HEK293 (cell line): ENCODE data around the gene DDAH1.

Source experiments
- CTCF ChIA-PET: fragments of 350-600 bp; formaldehyde crosslinking; extraction: SDS; loops from one replicate; lab custom pipeline; 2021; ENCODE audit warnings: antibody characterized with exemption; lab: Yijun Ruan, JAX
- POLR2A ChIA-PET: fragments of 300-600 bp; formaldehyde crosslinking; extraction: SDS; loops from one replicate; lab custom pipeline; 2020; ENCODE audit warnings: antibody characterized with exemption, inconsistent platforms; lab: Yijun Ruan, JAX
- H3K27ac ChIP-seq: fragments of 200-500 bp; sonication (Bioruptor generic); 2 replicates; pipeline ENCODE4 v1.5.1; 2014; ENCODE audit warnings: low read depth, low read length, control low read depth, inconsistent platforms; ENCODE audit errors: extremely low read depth
- H3K36me3 ChIP-seq, 2 experiments: fragments of 200-500 bp in 1 of 2; sonication (Bioruptor generic) in 1 of 2; 1 replicate in 1 of 2; 2 replicates in 1 of 2; pipeline ENCODE4 v1.5.1; 2014 to 2017; ENCODE audit warnings: inconsistent platforms in 2 of 2, low read length in 2 of 2; ENCODE audit not compliant: control insufficient read depth in 2 of 2, insufficient read depth in 1 of 2
- H3K4me1 ChIP-seq: fragments of 200-500 bp; sonication (Bioruptor generic); 2 replicates; pipeline ENCODE4 v1.5.1; 2014; ENCODE audit warnings: mild to moderate bottlenecking, low read length, inconsistent platforms; ENCODE audit not compliant: control insufficient read depth, insufficient read depth
- H3K4me3 ChIP-seq: 2 replicates; pipeline ENCODE4 v1.5.1; 2011; ENCODE audit warnings: low read depth, mild to moderate bottlenecking, control low read depth, low read length, moderate library complexity
- H3K9me3 ChIP-seq: fragments of 200-500 bp; sonication (Bioruptor generic); 2 replicates; pipeline ENCODE4 v1.5.1; 2014; ENCODE audit warnings: low read depth, low read length, inconsistent platforms; ENCODE audit not compliant: control insufficient read depth, insufficient read depth
- GLI4 ChIP-seq: fragments of 450-650 bp; formaldehyde crosslinking; IDR thresholded peaks from 2 replicates; pipeline ENCODE4 v1.5.1; 2016; ENCODE audit warnings: missing biosample characterization, missing genetic modification characterization
- KLF1 ChIP-seq: fragments of 450-650 bp; formaldehyde crosslinking; IDR thresholded peaks from 2 replicates; pipeline ENCODE4 v1.5.1; 2016; ENCODE audit warnings: missing biosample characterization, missing genetic modification characterization
- MEIS1 ChIP-seq: sonication (generic); formaldehyde crosslinking; IDR thresholded peaks from 2 replicates; pipeline ENCODE4 v1.8.1; 2022; ENCODE audit warnings: missing genetic modification reagents, mild to moderate bottlenecking, borderline replicate concordance
- OSR2 ChIP-seq: fragments of 450-650 bp; formaldehyde crosslinking; IDR thresholded peaks from 2 replicates; pipeline ENCODE4 v1.5.1; 2016; ENCODE audit warnings: missing biosample characterization, missing genetic modification characterization
- PRDM2 ChIP-seq: fragments of 450-650 bp; formaldehyde crosslinking; IDR thresholded peaks from 2 replicates; pipeline ENCODE4 v1.5.1; 2016; ENCODE audit warnings: missing biosample characterization, missing genetic modification characterization, borderline replicate concordance
- SALL2 ChIP-seq: fragments of 450-650 bp; formaldehyde crosslinking; IDR thresholded peaks from 2 replicates; pipeline ENCODE4 v1.5.0; 2017; ENCODE audit warnings: missing biosample characterization, mild to moderate bottlenecking, missing genetic modification characterization, borderline replicate concordance
- SP3 ChIP-seq: fragments of 450-650 bp; formaldehyde crosslinking; IDR thresholded peaks from 2 replicates; pipeline ENCODE4 v1.5.1; 2016; ENCODE audit warnings: missing biosample characterization, missing genetic modification characterization
- ZFP69B ChIP-seq: fragments of 450-650 bp; formaldehyde crosslinking; IDR thresholded peaks from 2 replicates; pipeline ENCODE4 v1.5.1; 2016; ENCODE audit warnings: missing biosample characterization, missing genetic modification characterization
- ZNF174 ChIP-seq: fragments of 450-650 bp; formaldehyde crosslinking; IDR thresholded peaks from 2 replicates; pipeline ENCODE4 v1.5.0; 2017; ENCODE audit warnings: missing biosample characterization, mild to moderate bottlenecking, missing genetic modification characterization
- ZNF24 ChIP-seq: fragments of 450-650 bp; formaldehyde crosslinking; IDR thresholded peaks from 2 replicates; pipeline ENCODE4 v1.5.1; 2016; ENCODE audit warnings: missing biosample characterization, missing genetic modification characterization
- ZNF248 ChIP-seq: fragments of 450-650 bp; formaldehyde crosslinking; IDR thresholded peaks from 2 replicates; pipeline ENCODE4 v1.5.1; 2017; ENCODE audit warnings: missing biosample characterization, missing genetic modification characterization
- ZNF391 ChIP-seq: fragments of 450-650 bp; formaldehyde crosslinking; IDR thresholded peaks from 2 replicates; pipeline ENCODE4 v1.5.1; 2016; ENCODE audit warnings: low read depth, missing biosample characterization, missing genetic modification characterization, borderline replicate concordance
- ZNF416 ChIP-seq: fragments of 450-650 bp; formaldehyde crosslinking; IDR thresholded peaks from 2 replicates; pipeline ENCODE4 v1.5.1; 2016; ENCODE audit warnings: missing biosample characterization, missing genetic modification characterization
- ZNF423 ChIP-seq: fragments of 450-650 bp; formaldehyde crosslinking; IDR thresholded peaks from 2 replicates; pipeline ENCODE4 v1.5.1; 2016; ENCODE audit warnings: missing biosample characterization, missing genetic modification characterization
- ZNF529 ChIP-seq: fragments of 450-650 bp; formaldehyde crosslinking; IDR thresholded peaks from 2 replicates; pipeline ENCODE4 v1.5.1; 2017; ENCODE audit warnings: missing genetic modification characterization, missing biosample characterization; ENCODE audit not compliant: insufficient replicate concordance
- ZNF555 ChIP-seq: fragments of 450-650 bp; formaldehyde crosslinking; conservative IDR thresholded peaks from 2 replicates; pipeline ENCODE4 v1.5.1; 2017; ENCODE audit warnings: missing biosample characterization, mild to moderate bottlenecking, missing genetic modification characterization, inconsistent platforms
- ZNF585B ChIP-seq: fragments of 450-650 bp; formaldehyde crosslinking; IDR thresholded peaks from 2 replicates; pipeline ENCODE4 v1.5.1; 2016; ENCODE audit warnings: missing biosample characterization, missing genetic modification characterization
- ZNF623 ChIP-seq: fragments of 450-650 bp; formaldehyde crosslinking; IDR thresholded peaks from 2 replicates; pipeline ENCODE4 v1.5.1; 2016; ENCODE audit warnings: missing biosample characterization, missing genetic modification characterization
- ZNF654 ChIP-seq: fragments of 450-650 bp; formaldehyde crosslinking; IDR thresholded peaks from 2 replicates; pipeline ENCODE4 v1.5.1; 2016; ENCODE audit warnings: low read depth, missing biosample characterization, missing genetic modification characterization
- ZNF830 ChIP-seq: fragments of 450-650 bp; IDR thresholded peaks from 2 replicates; pipeline ENCODE4 v1.5.0; 2018; ENCODE audit warnings: missing biosample characterization, missing genetic modification characterization, low read depth, mild to moderate bottlenecking, moderate library complexity
- TF ChIP-seq, protein P1 (sequence below): fragments of 450-650 bp; formaldehyde crosslinking; IDR thresholded peaks from 2 replicates; pipeline ENCODE4 v1.5.1; 2016; ENCODE audit warnings: missing biosample characterization, missing genetic modification characterization

The DDAH1 gene

GRCh38 chr1:85485516-85485915, 20.6 kb upstream of the DDAH1 start:
- no peak for TF ChIP-seq ZFP69B
- no peak for TF ChIP-seq ZNF654 (tag by site-specific recombination)
- TF ChIP-seq ZNF830 (tag by site-specific recombination): no peak
- no peak for TF ChIP-seq OSR2
- TF ChIP-seq ZNF248 (tag by site-specific recombination): no peak
- no peak for TF ChIP-seq ZNF174 (tag by site-specific recombination)
- no peak for TF ChIP-seq KLF1 (tag by site-specific recombination)
- TF ChIP-seq ZNF623 (tag by site-specific recombination): no peak
- H3K4me1 ChIP-seq: no peaks in the 10 kb centered on the region
- ChIA-PET CTCF (interaction anchor here (0.9 to 1.6 kb wide), 2 partner anchors 18 to 207 kb away, joined by 5 read pairs; no protein-coding TSS in a partner anchor), POLR2A (no interaction called here)
- no peak overlapping the region for H3K4me3 ChIP-seq
- no peak overlapping the region for H3K27ac ChIP-seq
- no peaks in the 10 kb centered on the region for H3K9me3 ChIP-seq
- H3K36me3 ChIP-seq: no peaks in the 10 kb centered on the region

DNA sequence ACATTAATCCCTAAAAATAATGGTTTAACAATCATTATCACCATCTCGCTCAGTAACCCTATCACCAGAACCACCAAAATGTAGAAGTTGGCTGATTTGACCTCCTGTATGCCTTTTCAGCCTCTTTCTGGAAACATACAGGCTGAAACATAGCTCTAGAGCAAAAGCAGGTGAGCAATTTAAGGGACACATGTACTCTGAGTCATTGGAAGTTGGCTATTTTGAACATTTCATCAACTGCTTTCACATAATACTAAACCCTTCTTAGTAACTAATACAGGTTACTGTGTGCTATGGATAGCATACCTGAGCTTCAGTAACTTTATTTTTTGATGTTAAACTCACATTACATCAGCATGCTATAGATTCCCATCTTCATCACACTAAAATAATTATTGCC, 19.8 kb upstream of the DDAH1 start:
- Histone ChIP-seq H3K4me1 (no peaks in the 10 kb centered on the region), H3K9me3 (no peaks in the 10 kb centered on the region), H3K27ac (no peak overlapping the region), H3K4me3 (no peak overlapping the region), H3K36me3 (no peaks in the 10 kb centered on the region)
- ChIA-PET CTCF (interaction anchor here (0.7 to 1.6 kb wide), 4 partner anchors 10 to 172 kb away, joined by 3 to 5 read pairs (median 4); no protein-coding TSS in a partner anchor), POLR2A (no interaction called here)
- TF ChIP-seq ZNF423 (tag by site-specific recombination): no peak

DNA sequence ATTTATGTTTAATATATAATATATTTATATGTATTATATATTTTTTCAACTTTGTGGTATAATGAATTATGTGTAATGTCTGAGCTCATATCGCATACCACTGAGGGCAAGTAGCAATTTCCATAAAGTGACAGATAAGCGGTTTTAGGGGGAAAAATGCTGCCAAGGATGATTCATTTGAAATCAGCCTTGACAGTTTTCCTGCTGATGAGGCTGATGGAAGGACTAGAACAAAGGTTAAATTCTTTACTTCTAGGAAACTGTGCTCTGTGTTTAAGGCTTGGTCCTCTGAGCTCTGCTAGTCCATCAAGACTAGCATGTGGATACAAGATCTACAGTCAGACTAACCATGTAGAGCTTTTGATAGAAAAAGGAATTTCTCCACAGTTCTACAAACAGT, 19.3 kb upstream of the DDAH1 start:
- Histone ChIP-seq H3K27ac (no peak overlapping the region), H3K36me3 (no peaks in the 10 kb centered on the region), H3K4me1 (no peaks in the 10 kb centered on the region), H3K4me3 (no peak overlapping the region), H3K9me3 (no peaks in the 10 kb centered on the region)
- TF ChIP-seq OSR2 (no peak), ZNF391 (tag by site-specific recombination) (no peak), ZNF555 (tag by site-specific recombination) (no peak), SALL2 (tag by site-specific recombination) (no peak), GLI4 (no peak), ZNF416 (tag by site-specific recombination) (no peak), ZNF174 (tag by site-specific recombination) (no peak)
- TF ChIP-seq, protein P1, sequence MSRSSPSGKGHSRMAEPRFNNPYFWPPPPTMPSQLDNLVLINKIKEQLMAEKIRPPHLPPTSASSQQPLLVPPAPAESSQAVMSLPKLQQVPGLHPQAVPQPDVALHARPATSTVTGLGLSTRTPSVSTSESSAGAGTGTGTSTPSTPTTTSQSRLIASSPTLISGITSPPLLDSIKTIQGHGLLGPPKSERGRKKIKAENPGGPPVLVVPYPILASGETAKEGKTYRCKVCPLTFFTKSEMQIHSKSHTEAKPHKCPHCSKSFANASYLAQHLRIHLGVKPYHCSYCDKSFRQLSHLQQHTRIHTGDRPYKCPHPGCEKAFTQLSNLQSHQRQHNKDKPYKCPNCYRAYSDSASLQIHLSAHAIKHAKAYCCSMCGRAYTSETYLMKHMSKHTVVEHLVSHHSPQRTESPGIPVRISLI (tag by site-specific recombination): no peak
- CTCF ChIA-PET: interaction anchor here (0.7 to 1.2 kb wide), 3 partner anchors 10 to 171 kb away, joined by 3 to 5 read pairs (median 3); no protein-coding TSS in a partner anchor
- POLR2A ChIA-PET: interaction anchor here (1.2 kb wide), 1 partner anchor 19 kb away, joined by 3 read pairs; the partner anchor contains the start of gene DDAH1

DNA sequence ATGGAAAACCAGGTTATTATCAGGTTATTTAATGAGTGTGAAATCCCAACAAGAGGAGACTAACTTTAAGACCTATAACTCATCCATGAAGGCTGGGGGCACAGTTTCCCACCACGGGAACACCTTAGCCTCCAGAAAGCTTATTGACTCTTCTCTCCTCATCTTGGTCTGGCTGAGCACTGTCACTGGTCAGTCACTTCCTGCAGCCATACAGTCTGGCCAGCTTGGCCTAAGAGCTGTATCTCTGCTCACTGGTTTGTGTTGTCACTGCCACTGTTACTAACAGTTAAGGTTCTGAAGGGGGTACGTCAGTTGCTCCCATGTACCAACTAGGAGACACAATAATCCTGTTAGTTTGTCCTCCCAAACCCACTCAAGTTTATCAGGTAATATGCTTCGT, 16.7 kb upstream of the DDAH1 start:
- H3K9me3 ChIP-seq: no peaks in the 10 kb centered on the region
- no peak overlapping the region for H3K27ac ChIP-seq
- POLR2A ChIA-PET: no interaction called here
- H3K4me1 ChIP-seq: no peaks in the 10 kb centered on the region
- CTCF ChIA-PET: no interaction called here
- H3K4me3 ChIP-seq: no peak overlapping the region
- H3K36me3 ChIP-seq: no peaks in the 10 kb centered on the region
- TF ChIP-seq ZNF529 (tag by site-specific recombination) (no peak), ZNF585B (no peak), SP3 (tag by site-specific recombination) (no peak), PRDM2 (tag by site-specific recombination) (no peak), MEIS1 (CRISPR knock-in tag) (no peak), ZNF24 (tag by site-specific recombination) (no peak)
- TF ChIP-seq, protein P1 (tag by site-specific recombination): no peak
